ENCODE data around the gene EMC7.

EMC7 gene

GRCh38 chr15:34043391-34043790 is 58.3 kb downstream of the EMC7 start:
- Histone ChIP-seq H3K4me3 (replicated peaks; ENCODE audit: insufficient read depth, low read length) (no peak overlapping the region), H3K27ac (replicated peaks) (no peak overlapping the region), H3K27me3 (ENCODE audit: insufficient read depth, poor library complexity, severe bottlenecking) (no peaks in the 10 kb centered on the region)
- no peak for TF ChIP-seq SPI1 (IDR thresholded peaks at IDR 0.05; ENCODE audit: borderline replicate concordance, low read depth)
- no peak for TF ChIP-seq GABPA (IDR thresholded peaks at IDR 0.05; ENCODE audit: low read depth)
- TF ChIP-seq POLR2AphosphoS5 (IDR thresholded peaks at IDR 0.05; ENCODE audit: low read depth), result no peak
- TF ChIP-seq CTCF (IDR thresholded peaks at IDR 0.05; ENCODE audit: insufficient read depth, low read length), result no peak
- TF ChIP-seq REST (IDR thresholded peaks at IDR 0.05; ENCODE audit: insufficient replicate concordance, low read depth), result no peak
- DNase-seq (ENCODE audit: low read depth in 1 of 2, low spot score in 1 of 2), result no peak

GRCh38 chr15:34039790-34040113 is 61.9 kb downstream of the EMC7 start:
- no peak overlapping the region for H3K4me3 ChIP-seq (replicated peaks; ENCODE audit: insufficient read depth, low read length)
- H3K27ac ChIP-seq (replicated peaks), result peak overlapping the region; percentile 58
- H3K27me3 ChIP-seq (ENCODE audit: insufficient read depth, poor library complexity, severe bottlenecking), result no peaks in the 10 kb centered on the region
- peak in 1 of 2 experiments; percentile 45 for DNase-seq (ENCODE audit: low read depth in 1 of 2, low spot score in 1 of 2)
- TF ChIP-seq CTCF (IDR thresholded peaks at IDR 0.05; ENCODE audit: insufficient read depth, low read length) (no peak), SPI1 (IDR thresholded peaks at IDR 0.05; ENCODE audit: borderline replicate concordance, low read depth) (peak; percentile 76; the same call in 1 of the 2 replicates), REST (IDR thresholded peaks at IDR 0.05; ENCODE audit: insufficient replicate concordance, low read depth) (no peak), GABPA (IDR thresholded peaks at IDR 0.05; ENCODE audit: low read depth) (no peak), POLR2AphosphoS5 (IDR thresholded peaks at IDR 0.05; ENCODE audit: low read depth) (no peak)

- TF ChIP-seq CTCF (IDR thresholded peaks at IDR 0.05; ENCODE audit: insufficient read depth, low read length) (no peak), SPI1 (IDR thresholded peaks at IDR 0.05; ENCODE audit: borderline replicate concordance, low read depth) (no peak), POLR2AphosphoS5 (IDR thresholded peaks at IDR 0.05; ENCODE audit: low read depth) (no peak)
- Histone ChIP-seq H3K4me3 (replicated peaks; ENCODE audit: insufficient read depth, low read length) (peak within 1 kb of the TSS; percentile 70), H3K27me3 (ENCODE audit: insufficient read depth, poor library complexity, severe bottlenecking) (no peaks in the 10 kb centered on the region), H3K27ac (replicated peaks) (peak within 1 kb of the TSS; percentile 88)
- DNase-seq (ENCODE audit: low read depth in 1 of 2, low spot score in 1 of 2), result peak; percentile 28 to 44
Measured at GRCh38 chr15:34038871-34039789, 62.5 kb downstream of the EMC7 start, which contains the start of gene AVEN. TSS of gene AVEN (minus strand) at chr15:34039204. CDS start at chr15:34039046, 158 bp downstream.
